HG03354 (cell line): ENCODE measurements around the gene POMT2.
"Not testable (repeated sequence)": the region's sequence is repeated elsewhere in the genome, so short reads cannot be mapped to it uniquely, and the experiment has no call there.

Source experiments
- ATAC-seq: cut with Tn5 transposase; IDR thresholded peaks from one replicate; pipeline ENCODE4 v1.9.1; 2021; ENCODE audit warnings: mild to moderate bottlenecking; ENCODE audit not compliant: unreplicated experiment, poor library complexity, severe bottlenecking

Gene POMT2, protein sequence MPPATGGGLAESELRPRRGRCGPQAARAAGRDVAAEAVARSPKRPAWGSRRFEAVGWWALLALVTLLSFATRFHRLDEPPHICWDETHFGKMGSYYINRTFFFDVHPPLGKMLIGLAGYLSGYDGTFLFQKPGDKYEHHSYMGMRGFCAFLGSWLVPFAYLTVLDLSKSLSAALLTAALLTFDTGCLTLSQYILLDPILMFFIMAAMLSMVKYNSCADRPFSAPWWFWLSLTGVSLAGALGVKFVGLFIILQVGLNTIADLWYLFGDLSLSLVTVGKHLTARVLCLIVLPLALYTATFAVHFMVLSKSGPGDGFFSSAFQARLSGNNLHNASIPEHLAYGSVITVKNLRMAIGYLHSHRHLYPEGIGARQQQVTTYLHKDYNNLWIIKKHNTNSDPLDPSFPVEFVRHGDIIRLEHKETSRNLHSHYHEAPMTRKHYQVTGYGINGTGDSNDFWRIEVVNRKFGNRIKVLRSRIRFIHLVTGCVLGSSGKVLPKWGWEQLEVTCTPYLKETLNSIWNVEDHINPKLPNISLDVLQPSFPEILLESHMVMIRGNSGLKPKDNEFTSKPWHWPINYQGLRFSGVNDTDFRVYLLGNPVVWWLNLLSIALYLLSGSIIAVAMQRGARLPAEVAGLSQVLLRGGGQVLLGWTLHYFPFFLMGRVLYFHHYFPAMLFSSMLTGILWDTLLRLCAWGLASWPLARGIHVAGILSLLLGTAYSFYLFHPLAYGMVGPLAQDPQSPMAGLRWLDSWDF

DNA sequence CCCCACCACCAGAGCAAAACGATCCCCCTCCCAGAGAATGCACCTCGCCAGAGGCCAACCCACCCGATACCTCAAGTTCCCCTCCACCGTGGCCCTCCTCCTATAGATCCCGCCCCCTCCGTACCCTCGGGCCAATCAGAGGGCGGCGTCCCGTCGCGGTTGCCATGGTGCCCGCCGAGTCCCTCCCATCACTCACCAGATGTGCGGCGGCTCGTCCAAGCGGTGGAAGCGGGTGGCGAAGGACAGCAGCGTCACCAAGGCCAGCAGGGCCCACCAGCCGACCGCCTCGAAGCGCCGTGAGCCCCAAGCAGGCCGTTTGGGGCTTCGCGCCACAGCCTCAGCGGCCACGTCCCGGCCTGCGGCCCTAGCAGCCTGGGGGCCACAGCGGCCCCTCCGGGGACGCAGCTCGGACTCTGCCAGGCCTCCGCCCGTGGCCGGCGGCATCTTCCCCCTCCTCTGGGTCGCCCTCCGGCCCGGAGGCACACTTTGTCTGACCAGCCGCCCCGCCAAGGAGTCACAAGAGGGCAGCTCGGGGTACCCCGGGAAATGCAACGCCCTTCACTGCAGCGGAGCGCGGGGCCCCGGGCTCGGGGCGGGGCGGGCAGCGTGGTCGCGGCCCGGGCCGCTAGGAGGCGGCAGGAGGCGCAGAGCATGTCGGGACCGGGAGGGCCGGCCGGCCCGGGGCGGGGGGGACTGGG, at the start of gene POMT2:
Gene POMT2, minus strand, starts transcription at position 646 of the 698 bp plus-strand sequence. Its CDS starts 202 bp downstream, at position 444.
- ATAC-seq = peak; percentile 72

DNA sequence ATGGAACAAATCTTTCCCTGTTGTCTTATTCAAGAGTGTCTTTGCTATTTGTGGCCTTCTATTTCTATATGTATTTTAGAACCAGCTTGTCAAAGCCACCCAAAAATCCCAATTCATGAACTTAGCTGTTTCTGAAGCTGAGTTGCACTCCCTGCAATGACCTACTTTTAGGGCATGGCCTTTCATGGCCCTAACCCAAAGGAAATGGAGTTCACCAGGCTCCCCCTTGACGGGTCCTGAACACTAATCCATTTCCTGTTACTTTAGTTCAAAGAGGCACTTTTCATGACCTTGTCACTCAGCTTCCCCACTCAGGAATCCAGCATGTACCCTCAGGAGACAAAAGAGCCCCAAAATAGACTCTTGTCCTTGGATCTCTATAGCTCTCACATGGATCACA, 48.6 kb upstream of the POMT2 start:
- no peak for ATAC-seq

GRCh38 chr14:77364146-77364545, 43.5 kb upstream of the POMT2 start:
- ATAC-seq = peak; percentile 69

- no peak for ATAC-seq
Observed at GRCh38 chr14:77359626-77360025, 38.9 kb upstream of the POMT2 start.

DNA sequence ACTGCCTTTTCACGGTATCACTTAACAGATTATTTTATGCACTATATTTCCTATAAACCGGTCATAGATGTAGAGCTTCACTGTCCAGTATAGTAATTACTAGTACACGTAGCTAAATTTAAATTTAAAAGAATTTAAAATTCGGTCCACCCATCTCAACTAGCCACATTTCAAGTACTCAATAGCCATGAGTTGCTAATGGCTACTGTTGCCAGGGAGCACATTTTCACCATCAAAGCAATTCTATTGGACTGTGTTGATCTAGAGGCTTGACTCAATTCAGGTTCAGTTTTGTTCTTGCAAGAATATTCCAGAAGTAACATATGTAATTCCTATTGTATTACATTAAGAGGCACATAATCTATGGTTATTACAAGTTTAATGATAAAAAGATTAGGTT, 36.2 kb upstream of the POMT2 start:
- no peak for ATAC-seq

DNA sequence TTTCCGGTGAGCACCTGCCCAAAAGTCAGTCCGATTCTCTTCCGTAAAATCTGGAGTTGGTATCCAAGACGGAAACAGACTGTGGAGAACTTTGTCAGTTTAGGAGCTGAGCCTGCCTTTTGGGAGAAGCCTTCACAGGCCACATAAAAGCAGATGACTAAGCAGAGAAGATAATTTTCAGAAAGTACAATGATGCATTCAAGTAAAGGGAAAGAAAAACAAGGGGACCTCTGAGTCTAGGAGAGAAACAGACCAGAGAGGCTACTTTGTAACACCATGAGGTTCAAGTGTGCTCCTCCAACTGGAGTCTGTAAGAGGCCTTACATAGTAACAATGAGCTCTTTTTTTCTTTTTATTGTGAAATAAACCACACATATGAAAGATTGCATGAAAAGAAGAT, 35.1 kb upstream of the POMT2 start:
- no peak for ATAC-seq

- ATAC-seq = no peak
Observed at GRCh38 chr14:77353469-77354141, 32.9 kb upstream of the POMT2 start.

GRCh38 chr14:77347751-77348150, 27.1 kb upstream of the POMT2 start:
- no peak for ATAC-seq

- no peak for ATAC-seq
Observed at GRCh38 chr14:77346495-77346894, 25.8 kb upstream of the POMT2 start.

GRCh38 chr14:77344377-77344996, 23.8 kb upstream of the POMT2 start:
- ATAC-seq = no peak

- no peak for ATAC-seq
Observed at GRCh38 chr14:77343662-77344061, 23.0 kb upstream of the POMT2 start.

DNA sequence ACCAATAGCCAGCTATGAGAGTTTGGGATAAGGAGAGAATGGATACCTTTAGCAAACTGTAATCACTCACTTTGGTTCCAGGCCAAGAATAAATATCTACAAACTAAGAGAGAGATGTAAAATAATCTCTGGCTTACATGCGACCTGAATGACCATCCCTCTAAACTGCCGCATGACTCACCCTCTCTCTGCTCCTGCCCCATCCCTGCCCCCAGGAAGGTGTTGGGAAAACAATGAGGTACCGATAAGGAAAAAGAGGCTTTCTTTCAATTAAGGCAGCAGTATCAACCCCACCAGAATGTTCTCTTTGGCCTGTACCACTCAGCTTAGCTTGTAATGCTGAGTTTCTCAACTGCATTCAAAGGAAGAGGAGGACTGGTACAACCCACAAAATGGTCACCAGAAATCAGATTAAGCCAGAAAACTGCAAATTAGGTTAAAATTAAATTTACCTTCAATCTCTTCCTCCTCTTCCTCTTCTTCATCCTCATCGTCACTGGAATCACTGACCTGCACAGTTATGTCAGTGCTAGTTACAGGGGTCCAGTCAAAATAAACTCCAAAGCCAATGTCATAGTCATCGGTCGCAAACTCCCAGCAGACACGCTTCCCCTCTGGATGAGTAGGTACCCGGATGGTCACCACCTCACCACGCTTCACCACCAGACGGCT, 22.2 kb upstream of the POMT2 start:
- ATAC-seq = no peak

DNA sequence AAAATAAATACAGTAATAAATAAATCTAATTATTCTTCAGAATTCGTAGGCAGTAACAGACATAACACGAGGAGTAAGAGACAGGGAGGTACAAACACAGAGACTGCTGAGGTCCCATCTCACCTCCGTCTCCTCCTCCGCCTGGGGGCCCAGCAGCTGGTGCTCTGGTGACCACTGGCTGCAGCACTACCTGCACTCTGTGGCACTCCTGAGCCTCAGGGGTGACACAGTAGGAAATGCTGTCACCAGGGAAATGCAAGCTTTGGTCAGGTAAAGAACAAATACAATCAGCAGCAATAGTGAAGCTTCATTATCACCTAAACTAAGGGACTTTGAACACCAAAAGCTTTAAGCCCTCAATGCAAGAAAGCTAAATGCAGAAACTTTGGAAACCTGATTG, 19.7 kb upstream of the POMT2 start:
- ATAC-seq = no peak

GRCh38 chr14:77339407-77339806, 18.7 kb upstream of the POMT2 start:
- no peak for ATAC-seq

- no peak for ATAC-seq
Observed at GRCh38 chr14:77338302-77338701, 17.6 kb upstream of the POMT2 start.

GRCh38 chr14:77337880-77338279, 17.2 kb upstream of the POMT2 start:
- ATAC-seq = no peak

GRCh38 chr14:77337255-77337654, 16.6 kb upstream of the POMT2 start:
- not testable (repeated sequence) for ATAC-seq

DNA sequence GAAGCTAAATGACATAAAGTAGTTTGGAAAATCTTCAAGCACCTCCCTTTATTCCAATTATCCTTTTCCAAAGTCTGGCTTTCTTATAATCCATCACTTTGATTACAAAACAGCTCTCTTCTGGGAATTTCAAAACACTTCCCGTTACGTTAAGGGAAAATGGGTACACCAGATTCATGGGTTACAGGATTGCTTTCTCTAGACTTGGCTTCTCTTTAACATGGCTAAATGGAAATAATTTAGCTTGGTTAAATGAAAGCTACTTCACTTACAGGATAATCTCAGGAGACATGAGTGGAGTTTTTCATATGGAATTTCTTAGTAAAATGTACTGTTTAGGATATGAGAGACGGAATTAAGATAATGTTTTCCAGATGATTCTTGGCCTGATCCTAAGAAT, 14.9 kb upstream of the POMT2 start:
- no peak for ATAC-seq

- no peak for ATAC-seq
Observed at GRCh38 chr14:77329872-77330271, 9.2 kb upstream of the POMT2 start.
